ENCODE measurements around the gene TNK1.
A peak's percentile ranks its signal among the peaks of the same experiment; 100 is the strongest.

Gene TNK1

DNA sequence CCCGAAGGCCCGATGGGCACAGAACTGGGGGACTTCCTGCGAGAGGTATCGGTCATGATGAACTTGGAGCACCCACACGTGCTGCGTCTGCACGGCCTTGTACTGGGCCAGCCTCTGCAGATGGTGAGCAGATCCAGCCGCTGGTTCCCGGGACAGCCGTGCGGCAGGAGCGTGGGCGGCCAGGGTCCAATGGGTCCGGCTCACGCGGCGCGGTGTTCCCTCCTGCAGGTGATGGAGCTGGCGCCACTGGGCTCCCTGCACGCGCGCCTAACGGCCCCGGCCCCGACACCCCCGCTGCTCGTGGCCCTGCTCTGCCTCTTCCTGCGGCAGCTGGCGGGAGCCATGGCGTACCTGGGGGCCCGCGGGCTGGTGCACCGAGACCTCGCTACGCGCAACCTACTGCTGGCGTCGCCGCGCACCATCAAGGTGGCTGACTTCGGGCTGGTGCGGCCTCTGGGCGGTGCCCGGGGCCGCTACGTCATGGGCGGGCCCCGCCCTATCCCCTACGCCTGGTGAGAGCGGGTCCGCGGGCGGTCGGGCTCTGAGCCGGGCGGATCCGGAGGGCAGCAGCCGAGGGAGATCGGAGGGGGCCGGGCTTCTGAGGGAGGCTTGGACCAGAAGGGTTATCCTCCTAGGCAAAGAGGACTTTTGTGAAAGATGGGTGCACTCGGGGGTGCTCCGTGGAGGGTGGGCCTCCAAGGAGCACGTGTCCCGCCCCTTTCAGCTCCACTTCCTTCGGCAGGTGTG, 3.0 kb downstream of the TNK1 start:
- DNase-seq (ENCODE audit: low read depth): no peak
- H3K4me3 ChIP-seq (ENCODE audit: low read depth, low read length): peak overlapping the region; percentile 44

DNA sequence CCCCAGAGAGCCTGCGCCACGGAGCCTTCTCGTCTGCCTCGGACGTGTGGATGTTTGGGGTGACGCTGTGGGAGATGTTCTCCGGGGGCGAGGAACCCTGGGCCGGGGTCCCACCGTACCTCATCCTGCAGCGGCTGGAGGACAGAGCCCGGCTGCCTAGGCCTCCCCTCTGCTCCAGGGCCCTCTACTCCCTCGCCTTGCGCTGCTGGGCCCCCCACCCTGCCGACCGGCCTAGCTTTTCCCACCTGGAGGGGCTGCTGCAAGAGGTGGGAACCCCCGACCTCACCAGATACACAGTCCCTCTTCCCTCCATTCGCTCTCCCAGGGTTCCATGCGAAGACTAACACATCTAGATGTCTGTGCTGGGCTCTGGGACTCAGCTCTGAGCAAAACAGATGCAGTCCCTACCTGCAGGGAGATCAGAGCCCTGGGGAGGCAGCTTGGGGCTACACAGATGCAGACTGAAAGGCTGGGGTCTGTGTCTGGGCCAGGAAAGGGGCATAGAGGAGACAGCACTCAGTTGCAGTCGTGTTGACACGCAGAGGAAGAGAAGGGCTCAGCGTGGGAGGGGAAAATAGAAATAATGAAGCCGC, 3.7 kb downstream of the TNK1 start:
- peak overlapping the region; percentile 44 for H3K4me3 ChIP-seq (ENCODE audit: low read depth, low read length)
- TF ChIP-seq, protein P1, sequence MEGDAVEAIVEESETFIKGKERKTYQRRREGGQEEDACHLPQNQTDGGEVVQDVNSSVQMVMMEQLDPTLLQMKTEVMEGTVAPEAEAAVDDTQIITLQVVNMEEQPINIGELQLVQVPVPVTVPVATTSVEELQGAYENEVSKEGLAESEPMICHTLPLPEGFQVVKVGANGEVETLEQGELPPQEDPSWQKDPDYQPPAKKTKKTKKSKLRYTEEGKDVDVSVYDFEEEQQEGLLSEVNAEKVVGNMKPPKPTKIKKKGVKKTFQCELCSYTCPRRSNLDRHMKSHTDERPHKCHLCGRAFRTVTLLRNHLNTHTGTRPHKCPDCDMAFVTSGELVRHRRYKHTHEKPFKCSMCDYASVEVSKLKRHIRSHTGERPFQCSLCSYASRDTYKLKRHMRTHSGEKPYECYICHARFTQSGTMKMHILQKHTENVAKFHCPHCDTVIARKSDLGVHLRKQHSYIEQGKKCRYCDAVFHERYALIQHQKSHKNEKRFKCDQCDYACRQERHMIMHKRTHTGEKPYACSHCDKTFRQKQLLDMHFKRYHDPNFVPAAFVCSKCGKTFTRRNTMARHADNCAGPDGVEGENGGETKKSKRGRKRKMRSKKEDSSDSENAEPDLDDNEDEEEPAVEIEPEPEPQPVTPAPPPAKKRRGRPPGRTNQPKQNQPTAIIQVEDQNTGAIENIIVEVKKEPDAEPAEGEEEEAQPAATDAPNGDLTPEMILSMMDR (conservative IDR thresholded peaks at IDR 0.05; ENCODE audit: low read depth, low read length): no peak
- DNase-seq (ENCODE audit: low read depth): no peak

More for the DNA sequence above, 3.0 kb downstream of the TNK1 start:
- TF ChIP-seq, protein P1 (conservative IDR thresholded peaks at IDR 0.05; ENCODE audit: low read depth, low read length): no peak

DNA sequence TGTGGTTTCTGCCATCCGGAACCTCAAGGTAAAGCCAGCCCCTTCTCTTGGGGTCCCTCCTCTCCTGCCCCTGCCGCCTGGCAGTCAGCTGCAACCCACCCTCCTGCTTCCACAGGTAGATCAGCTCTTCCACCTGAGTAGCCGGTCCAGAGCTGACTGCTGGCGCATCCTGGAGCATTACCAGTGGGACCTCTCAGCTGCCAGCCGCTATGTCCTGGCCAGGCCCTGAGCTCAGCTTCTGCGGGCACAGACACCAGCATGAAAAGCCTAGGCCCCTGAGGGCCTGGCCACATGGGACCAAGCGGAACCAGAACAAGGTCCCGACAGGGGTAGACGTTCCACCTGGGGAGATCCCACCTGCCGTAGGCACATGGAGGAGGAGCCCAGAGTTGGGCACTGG, 8.0 kb downstream of the TNK1 start:
- TF ChIP-seq, protein P1 (conservative IDR thresholded peaks at IDR 0.05; ENCODE audit: low read depth, low read length): no peak
- no peak overlapping the region for H3K4me3 ChIP-seq (ENCODE audit: low read depth, low read length)

DNA sequence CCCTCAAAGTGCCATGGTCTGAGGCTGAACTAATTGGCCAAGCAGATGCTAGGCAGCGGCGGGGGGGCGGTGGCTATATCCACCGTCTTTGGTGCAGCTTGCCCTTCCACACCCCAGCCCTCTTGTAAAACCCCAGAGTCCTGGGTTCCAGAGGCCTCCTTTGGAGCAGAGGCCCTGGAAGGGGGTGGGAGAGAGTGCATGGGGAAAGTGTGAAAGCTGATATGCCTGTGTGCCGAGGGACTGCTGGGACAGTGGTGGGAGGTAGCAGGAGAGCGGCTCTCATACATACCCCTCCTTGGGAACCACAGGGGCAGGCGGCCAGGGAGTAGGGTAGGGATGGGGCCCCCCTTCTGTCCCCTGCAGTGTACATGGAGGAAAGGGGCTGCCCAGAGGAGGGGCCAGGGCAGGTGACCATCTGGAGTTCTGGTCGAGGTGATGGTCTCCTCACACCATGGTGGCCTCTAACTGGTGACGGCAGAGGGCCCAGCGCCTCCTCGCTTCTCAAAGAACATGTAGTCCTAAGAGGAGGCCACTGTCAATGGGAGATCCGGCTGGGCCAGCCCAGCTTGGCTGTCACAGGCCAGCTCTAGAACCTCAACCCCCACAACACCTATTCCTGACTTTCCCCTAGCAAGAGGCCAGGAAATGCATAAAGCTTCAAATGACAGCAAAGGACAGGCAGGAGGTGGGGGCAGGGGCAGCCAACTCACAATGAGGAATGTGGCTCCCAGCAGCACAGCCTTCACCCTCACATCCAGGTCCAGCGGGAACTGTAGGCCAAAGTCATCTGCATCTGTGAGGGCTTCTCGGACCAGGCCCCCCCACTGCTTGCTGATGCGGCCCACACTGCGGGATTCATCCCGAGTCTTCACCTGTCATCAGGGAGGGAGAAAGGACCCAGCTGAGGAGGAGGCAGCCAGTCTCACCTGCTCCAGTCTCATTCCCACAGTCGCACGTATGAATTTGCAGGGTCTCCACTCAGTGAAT, 9.3 kb downstream of the TNK1 start:
- H3K4me3 ChIP-seq (ENCODE audit: low read depth, low read length): no peak overlapping the region
- TF ChIP-seq, protein P1 (conservative IDR thresholded peaks at IDR 0.05; ENCODE audit: low read depth, low read length): no peak
- DNase-seq (ENCODE audit: low read depth): no peak

More for the DNA sequence above, 8.0 kb downstream of the TNK1 start:
- no peak for DNase-seq (ENCODE audit: low read depth)

DNA sequence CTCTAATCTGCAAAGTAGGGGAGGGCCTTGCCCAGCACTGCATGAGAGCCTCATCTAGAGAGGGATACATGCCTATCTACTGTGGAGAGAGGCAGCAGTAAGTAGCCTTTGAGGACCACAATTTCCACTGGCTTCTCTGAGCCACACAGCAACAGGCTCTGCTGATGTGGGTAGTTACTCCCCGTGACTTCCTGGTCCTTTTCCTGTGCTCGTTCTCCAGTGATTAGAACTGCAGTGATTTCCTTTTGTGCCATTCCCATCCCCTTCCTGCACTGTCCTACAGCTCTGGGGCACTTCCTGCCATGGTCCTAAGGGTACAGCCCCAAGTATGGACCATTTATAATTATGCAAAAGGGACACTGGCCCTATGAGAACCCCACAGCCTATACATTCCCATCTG, 10.4 kb downstream of the TNK1 start:
- no peak overlapping the region for H3K4me3 ChIP-seq (ENCODE audit: low read depth, low read length)
- TF ChIP-seq, protein P1 (conservative IDR thresholded peaks at IDR 0.05; ENCODE audit: low read depth, low read length): no peak
- no peak for DNase-seq (ENCODE audit: low read depth)

DNA sequence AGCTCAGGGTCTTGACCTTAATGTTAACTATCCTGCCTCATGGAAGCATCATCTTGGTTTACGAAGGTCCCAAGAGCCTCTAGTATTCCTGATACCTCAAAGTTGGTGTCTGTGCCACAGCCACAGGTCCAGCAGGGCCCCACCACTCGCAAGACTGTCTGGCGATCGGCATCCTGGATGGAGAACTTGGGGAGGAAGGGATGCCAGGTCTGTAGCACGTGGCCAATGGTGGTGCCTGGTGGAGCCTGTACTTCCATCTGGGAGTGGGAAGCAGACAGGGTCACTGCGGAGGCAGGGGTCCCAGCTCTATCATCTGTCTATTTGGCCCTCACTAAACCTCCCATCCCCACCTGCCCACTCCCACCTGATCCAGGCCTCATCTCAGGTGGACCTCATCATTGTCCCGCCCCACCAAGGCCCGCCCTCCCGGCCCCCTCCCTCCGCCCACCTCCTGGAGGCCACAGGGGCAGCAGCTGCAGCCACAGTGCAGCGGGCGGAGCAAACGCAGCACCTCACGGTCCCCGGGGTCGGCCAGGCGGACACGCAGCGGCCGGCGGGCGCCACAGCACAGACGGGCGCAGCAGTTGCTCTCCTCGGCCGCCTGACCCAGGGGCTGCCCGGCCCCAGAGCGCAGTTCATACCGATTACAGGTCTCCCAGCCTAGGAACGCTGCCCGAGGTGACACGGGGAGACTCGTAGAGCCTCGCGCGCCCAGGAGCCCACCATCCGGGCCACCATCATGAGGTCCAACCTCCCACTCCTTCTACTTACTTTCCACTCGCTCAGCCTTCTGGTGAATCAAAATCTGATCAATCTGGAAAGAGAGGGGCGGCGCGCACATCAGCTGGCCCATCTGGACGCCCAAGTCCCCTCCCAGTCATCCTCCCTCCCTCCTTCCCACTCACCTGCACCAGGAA, 12.1 kb downstream of the TNK1 start:
- peak overlapping the region; percentile 85 for H3K4me3 ChIP-seq (ENCODE audit: low read depth, low read length)
- TF ChIP-seq, protein P1 (conservative IDR thresholded peaks at IDR 0.05; ENCODE audit: low read depth, low read length): no peak
- DNase-seq (ENCODE audit: low read depth): no peak

Measured in choroid plexus epithelial cell (primary cell).